K562 (cell line): ENCODE results near the gene SLC12A9. TPM values are rescaled to one million over a fixed set of nuclear protein-coding genes. Genes with fewer than 3 reads are reported as not detected.
A peak's percentile ranks its signal among the peaks of the same experiment; 100 is the strongest.

Experiments used
- CUX1 ChIP-seq: fragments of 200-800 bp; sonication (Bioruptor generic); IDR thresholded peaks from 2 replicates; pipeline ENCODE4 v1.6.1; 2016; ENCODE audit warnings: missing genetic modification characterization, missing compliant biosample characterization
- EP400 ChIP-seq: fragments of 450-650 bp; IDR thresholded peaks from 2 replicates; pipeline ENCODE4 v1.6.1; 2017; ENCODE audit warnings: antibody characterized with exemption, mild to moderate bottlenecking, moderate library complexity
- HNRNPL ChIP-seq: fragments of 200-400 bp; formaldehyde crosslinking; IDR thresholded peaks from 2 replicates; pipeline ENCODE4 v1.6.1; 2017; ENCODE audit warnings: low read depth, mild to moderate bottlenecking, low read length
- HSF4 ChIP-seq: fragments of 250-450 bp; sonication (Bioruptor Pico); IDR thresholded peaks from 2 replicates; pipeline ENCODE4 v2.1.2; 2022; ENCODE audit warnings: mild to moderate bottlenecking, moderate library complexity, borderline replicate concordance
- MAX ChIP-seq: sonication (generic); formaldehyde crosslinking; IDR thresholded peaks from 2 replicates; pipeline ENCODE4 v1.9.0; 2022; ENCODE audit warnings: mild to moderate bottlenecking, missing genetic modification reagents
- MNT ChIP-seq, 2 experiments: fragments of 450-650 bp; conservative IDR thresholded peaks; 2 replicates each; pipeline ENCODE4 v1.6.1; 2017; ENCODE audit warnings: mild to moderate bottlenecking in 2 of 2, moderate library complexity in 2 of 2
- NR4A1 ChIP-seq, 2 experiments: fragments of 250-450 bp in 1 of 2; fragments of 450-650 bp in 1 of 2; sonication (Bioruptor Pico) in 1 of 2; IDR thresholded peaks; 2 replicates each; pipeline versions ENCODE4 v1.4.0 to v1.6.1; 2016 to 2020; ENCODE audit warnings: mild to moderate bottlenecking in 2 of 2, missing compliant biosample characterization in 1 of 2, missing genetic modification characterization in 1 of 2, moderate library complexity in 1 of 2
- RHOXF2B ChIP-seq: fragments of 250-450 bp; sonication (Bioruptor Pico); conservative IDR thresholded peaks from 2 replicates; pipeline ENCODE4 v1.5.1; 2021
- SRSF9 ChIP-seq: fragments of 200-400 bp; formaldehyde crosslinking; IDR thresholded peaks from 2 replicates; pipeline ENCODE4 v1.6.1; 2017; ENCODE audit warnings: low read depth, low read length, borderline replicate concordance
- ZNF518B ChIP-seq: fragments of 250-450 bp; sonication (Bioruptor Pico); IDR thresholded peaks from 2 replicates; pipeline ENCODE4 v1.5.0; 2021; ENCODE audit warnings: mild to moderate bottlenecking, moderate library complexity
- ZZZ3 ChIP-seq: fragments of 450-650 bp; IDR thresholded peaks from 2 replicates; pipeline ENCODE4 v1.6.1; 2016; ENCODE audit warnings: antibody characterized with exemption, mild to moderate bottlenecking, moderate library complexity
- polyA plus RNA-seq, 8 experiments: library from polyadenylated mRNA; depleted of rRNA in 4 of 8; stranded (reverse) in 5 of 8; unstranded in 3 of 8; fragments of >200 nt; fragmentation: Nextera tagmentation in 2 of 8; fragmentation: Illumina TruSeq in 1 of 8; extraction: Ambion mirVana in 2 of 8; extraction: Trizol in 1 of 8; gene quantifications; 2 replicates each; pipeline versions ENCODE4 v1.2.1 to v1.2.3, GENCODE V29; 2011 to 2014; ENCODE audit warnings: inconsistent platforms in 1 of 8, missing spikeins in 1 of 8
- total RNA-seq, 7 experiments: library from RNA; depleted of rRNA in 6 of 7; stranded (reverse); fragments of >200 nt in 6 of 7; fragmentation: Illumina TruSeq in 2 of 7; extraction: Trizol in 2 of 7; gene quantifications; 2 replicates each; pipeline versions ENCODE4 v1.2.1 to v1.2.3, GENCODE V29; 2011 to 2021; ENCODE audit warnings: low replicate concordance in 1 of 7

Gene SLC12A9
- total and polyA plus RNA-seq, 9 of the 15 experiments (the other 6 are each of a cell fraction or from before 2014, with no cell fraction given), result 0.06 to 20.2 (median 10.7) TPM

- no peak for TF ChIP-seq CUX1 (CRISPR knock-in tag)
- TF ChIP-seq MNT (conservative IDR thresholded peaks at IDR 0.05), result 0 out of 4 replicates have a peak, but pooled peaks of 1 of the 2 experiments have one; percentile 42
- no peak for TF ChIP-seq EP400
- no peak for TF ChIP-seq ZZZ3
- no peak for TF ChIP-seq SRSF9
- no peak for TF ChIP-seq RHOXF2B (CRISPR knock-in tag)
- no peak for TF ChIP-seq HNRNPL
- 0 out of 2 replicates have a peak, but pooled peaks have one; percentile 30 for TF ChIP-seq HSF4 (CRISPR knock-in tag)
- TF ChIP-seq NR4A1 (CRISPR knock-in tag; IDR thresholded peaks at IDR 0.05), result no peak
- peak; percentile 63; the same call in 1 of the 2 replicates for TF ChIP-seq NR4A1 (tag; IDR thresholded peaks at IDR 0.05)
- no peak for TF ChIP-seq MAX (CRISPR knock-in tag)
- TF ChIP-seq ZNF518B, result no peak
Observed at GRCh38 chr7:100867776-100868485, 15.4 kb downstream of the SLC12A9 start (continued).
